ENCODE measurements around the gene DLX5. TPM values are rescaled to one million over a fixed set of nuclear protein-coding genes. Genes with fewer than 3 reads are reported as not detected.

The DLX5 gene
- total and polyA plus RNA-seq, 2 of the 4 experiments (the other 2 are of a cell fraction) = not detected

DNA sequence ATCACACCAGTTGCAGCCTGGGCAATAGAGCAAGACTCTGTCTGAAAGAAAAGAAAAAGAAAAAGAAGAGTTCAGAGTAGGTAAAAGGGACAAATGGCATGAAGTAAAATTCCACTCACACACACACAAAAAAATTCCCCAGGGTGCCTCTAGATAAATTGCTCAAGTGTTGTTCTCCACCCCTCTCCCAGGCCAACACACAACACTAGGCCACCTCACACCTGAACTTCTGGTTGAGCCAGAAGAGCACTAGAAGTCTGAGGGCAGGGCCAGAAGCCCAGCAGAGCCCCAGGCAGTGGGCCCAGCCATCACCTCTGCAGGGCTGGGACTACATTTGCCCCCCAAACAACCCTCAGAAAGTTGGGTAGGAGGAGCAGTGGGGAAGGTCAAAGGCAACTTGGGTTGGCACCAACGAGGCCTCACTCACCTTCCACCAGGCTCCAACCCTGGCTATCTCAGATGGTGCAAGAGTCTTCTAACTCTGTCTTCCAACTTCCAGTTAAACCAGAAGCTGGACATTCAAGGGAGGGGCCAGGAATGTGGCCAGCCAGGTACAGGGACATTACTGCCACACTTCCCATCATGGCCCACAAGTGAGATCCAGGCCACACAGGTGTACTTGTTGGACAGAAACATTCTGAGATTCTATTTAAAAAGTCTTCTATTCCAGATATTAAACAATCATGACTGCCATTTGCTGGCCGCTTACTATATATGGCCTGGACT is 44.9 kb downstream of the DLX5 start:
- intact Hi-C loops (cut with micrococcal nuclease) = no loop called here
- Histone ChIP-seq H2BK15ac (ENCODE audit: low read depth, low read length) (no peak overlapping the region), H3K9me3 (ENCODE audit: control insufficient read depth, insufficient read depth, low read length) (no peaks in the 10 kb centered on the region), H3K4me3 (ENCODE audit: insufficient read depth, low read depth, low read length) (no peak overlapping the region), H3K9ac (ENCODE audit: low read depth, low read length) (no peak overlapping the region), H3K27me3 (ENCODE audit: control insufficient read depth, insufficient read depth, low read length) (no peaks in the 10 kb centered on the region), H3K27ac (ENCODE audit: insufficient read depth, low read length) (no peak overlapping the region), H2BK120ac (ENCODE audit: low read depth, low read length) (no peak overlapping the region), H2BK20ac (ENCODE audit: low read depth, low read length) (no peak overlapping the region), H4K5ac (ENCODE audit: low read depth, low read length) (no peak overlapping the region), H3K79me1 (ENCODE audit: low read depth in 1 of 2, low read length in 2 of 2) (no peaks in the 10 kb centered on the region), H3K4me2 (ENCODE audit: low read depth, low read length) (no peak overlapping the region), H2AK5ac (ENCODE audit: low read depth, low read length) (no peak overlapping the region), H3K18ac (ENCODE audit: low read depth, low read length) (no peak overlapping the region), H3K14ac (replicated peaks; ENCODE audit: low read depth, low read length) (no peak overlapping the region), H4K20me1 (ENCODE audit: insufficient read depth, low read length) (no peaks in the 10 kb centered on the region), H2BK5ac (ENCODE audit: low read depth, low read length, poor library complexity, severe bottlenecking) (no peak overlapping the region), H3K56ac (ENCODE audit: extremely low read depth, insufficient read depth, low read length) (no peak overlapping the region), H3K9me1 (ENCODE audit: insufficient read depth, low read length) (no peaks in the 10 kb centered on the region), H3K23ac (ENCODE audit: low read depth, low read length) (no peak overlapping the region), H2AFZ (replicated peaks; ENCODE audit: low read length, poor library complexity) (no peak overlapping the region), H4K91ac (ENCODE audit: insufficient read depth, low read depth, low read length) (no peak overlapping the region), H3K36me3 (ENCODE audit: control insufficient read depth, insufficient read depth, low read length) (no peaks in the 10 kb centered on the region), H3K4ac (ENCODE audit: low read depth, low read length) (no peak overlapping the region), H3K4me1 (ENCODE audit: control insufficient read depth, insufficient read depth, low read length) (no peaks in the 10 kb centered on the region), H4K8ac (ENCODE audit: low read depth in 2 of 2, low read length in 2 of 2) (no peak overlapping the region), H2AK9ac (replicated peaks; ENCODE audit: low read depth, low read length, poor library complexity) (no peak overlapping the region)
- no TSS peak for BruUV-seq (replicated peaks)
- dilution Hi-C loops (cut with HindIII; ENCODE audit: low sequenced_read_pairs, unreplicated experiment) = no loop called here
- ATAC-seq (ENCODE audit: low read depth) (no peak), DNase-seq (no peak)
- in situ Hi-C loops (cut with MboI; ENCODE audit: low sequenced_read_pairs) = no loop called here
- ChIA-PET POLR2A (ENCODE audit: unreplicated experiment) (no interaction called here), CTCF (no interaction called here)
- WGBS, 2 experiments (ENCODE audit: extremely low coverage in 2 of 2, insufficient read length in 1 of 2) = no CpG with 5 or more reads among the region's 2 CpGs
- no peak for TF ChIP-seq CEBPB (IDR thresholded peaks at IDR 0.05; ENCODE audit: low read depth, low read length)

All from IMR-90 (cell line).